Measurements from ENCODE around the gene UVRAG. TPM values are rescaled to one million over a fixed set of nuclear protein-coding genes. Genes with fewer than 3 reads are reported as not detected.

UVRAG gene
- total and polyA plus RNA-seq, 9 donors, result 10.1 to 26.7 (median 19.2) TPM

- Histone ChIP-seq H3K27me3 (no peaks in the 10 kb centered on the region), H3K4me1 (ENCODE audit: insufficient read depth) (no peaks in the 10 kb centered on the region), H3K27ac (no peak overlapping the region), H3K9me3 (no peaks in the 10 kb centered on the region), H3K4me3 (no peak overlapping the region), H3K36me3 (no peaks in the 10 kb centered on the region)
- 92 to 97% (median 95%) methylated on average over 6 of the region's 6 CpGs for WGBS, 3 donors
- intact Hi-C loops (cut with DNase I), result no loop called here
- no peak for TF ChIP-seq EP300 (IDR thresholded peaks at IDR 0.05)
- TF ChIP-seq POLR2A (IDR thresholded peaks at IDR 0.05), result no peak
- no peak for TF ChIP-seq CTCF (IDR thresholded peaks at IDR 0.05)
- no peak for DNase-seq
Measured at GRCh38 chr11:76096552-76096951, 281.5 kb downstream of the UVRAG start.

- DNase-seq, result peak in 3 of 5 donors; percentile 12 to 44 (median 24)
- 0 to 3% (median 3%) methylated on average over 1 of the region's 1 CpG for WGBS, 3 donors
- no peaks in the 10 kb centered on the region for H3K9me3 ChIP-seq
Measured at GRCh38 chr11:76102802-76103201, 287.8 kb downstream of the UVRAG start.

GRCh38 chr11:76103460-76103859, 288.4 kb downstream of the UVRAG start:
- WGBS, 3 donors, result 21 to 32% (median 29%) methylated on average over 1 of the region's 1 CpG
- TF ChIP-seq CTCF (IDR thresholded peaks at IDR 0.05) (no peak), POLR2A (IDR thresholded peaks at IDR 0.05) (no peak), EP300 (IDR thresholded peaks at IDR 0.05) (no peak)
- Histone ChIP-seq H3K27ac (no peak overlapping the region), H3K9me3 (no peaks in the 10 kb centered on the region), H3K27me3 (no peaks in the 10 kb centered on the region), H3K4me3 (no peak overlapping the region), H3K36me3 (no peaks in the 10 kb centered on the region), H3K4me1 (ENCODE audit: insufficient read depth) (peaks cover 4% of the 10 kb centered on the region)
- no peak for DNase-seq
- intact Hi-C loops (cut with DNase I), result no loop called here

More at GRCh38 chr11:76102802-76103201, 287.8 kb downstream of the UVRAG start:
- Histone ChIP-seq H3K27ac (no peak overlapping the region), H3K4me3 (no peak overlapping the region), H3K4me1 (ENCODE audit: insufficient read depth) (peaks cover 4% of the 10 kb centered on the region), H3K36me3 (no peaks in the 10 kb centered on the region), H3K27me3 (no peaks in the 10 kb centered on the region)
- TF ChIP-seq EP300 (IDR thresholded peaks at IDR 0.05), result no peak
- no peak for TF ChIP-seq CTCF (IDR thresholded peaks at IDR 0.05)
- TF ChIP-seq POLR2A (IDR thresholded peaks at IDR 0.05), result no peak
- intact Hi-C loops (cut with DNase I), result no loop called here

- no peak for DNase-seq
- Histone ChIP-seq H3K36me3 (no peaks in the 10 kb centered on the region), H3K4me3 (no peak overlapping the region), H3K9me3 (no peaks in the 10 kb centered on the region), H3K4me1 (ENCODE audit: insufficient read depth) (peaks cover 4% of the 10 kb centered on the region), H3K27me3 (no peaks in the 10 kb centered on the region), H3K27ac (no peak overlapping the region)
- TF ChIP-seq CTCF (IDR thresholded peaks at IDR 0.05) (no peak), POLR2A (IDR thresholded peaks at IDR 0.05) (no peak), EP300 (IDR thresholded peaks at IDR 0.05) (no peak)
- WGBS, 3 donors, result 94 to 97% (median 96%) methylated on average over 7 of the region's 7 CpGs
- intact Hi-C loops (cut with DNase I), result no loop called here
Measured at GRCh38 chr11:76104285-76104684, 289.3 kb downstream of the UVRAG start.

Measured in ovary (tissue), 9 donors.